ENCODE results near the gene NBEA. TPM values are rescaled to one million over a fixed set of nuclear protein-coding genes. Genes with fewer than 3 reads are reported as not detected.

Gene NBEA
- total RNA-seq, 1 experiment from 2014 or later: 1.6 TPM

DNA sequence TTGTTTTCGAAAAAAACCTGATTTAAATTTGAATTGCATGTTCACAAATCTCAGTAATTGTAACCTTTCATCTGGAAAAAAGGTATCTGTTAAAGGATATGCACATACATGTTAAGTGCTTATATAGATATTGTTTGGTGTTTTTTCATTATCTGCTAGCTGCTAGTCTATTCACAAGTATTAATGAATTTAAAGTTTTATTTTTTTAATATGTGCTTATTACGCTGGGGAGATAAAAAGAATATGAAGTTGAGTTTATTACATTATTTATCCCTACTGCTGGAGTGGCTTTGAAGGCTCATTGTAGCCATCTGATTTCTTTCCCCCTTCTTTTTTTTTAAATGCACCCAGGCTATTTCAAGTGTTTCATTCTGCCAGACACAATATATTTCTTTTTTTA is 538.3 kb downstream of the NBEA start:
- Histone ChIP-seq H3K4me3 (no peak overlapping the region), H3K27me3 (replicated peaks) (no peaks in the 10 kb centered on the region; the same call in 1 of the 2 replicates), H3K4me1 (replicated peaks) (no peaks in the 10 kb centered on the region), H3K9me3 (replicated peaks) (no peaks in the 10 kb centered on the region), H3K36me3 (0 out of 2 replicates have a peak, but pooled peaks cover 4% of the 10 kb centered on the region), H3K27ac (no peak overlapping the region)
- DNase-seq (ENCODE audit: low read depth in 1 of 2, low spot score in 2 of 2): no peak

DNA sequence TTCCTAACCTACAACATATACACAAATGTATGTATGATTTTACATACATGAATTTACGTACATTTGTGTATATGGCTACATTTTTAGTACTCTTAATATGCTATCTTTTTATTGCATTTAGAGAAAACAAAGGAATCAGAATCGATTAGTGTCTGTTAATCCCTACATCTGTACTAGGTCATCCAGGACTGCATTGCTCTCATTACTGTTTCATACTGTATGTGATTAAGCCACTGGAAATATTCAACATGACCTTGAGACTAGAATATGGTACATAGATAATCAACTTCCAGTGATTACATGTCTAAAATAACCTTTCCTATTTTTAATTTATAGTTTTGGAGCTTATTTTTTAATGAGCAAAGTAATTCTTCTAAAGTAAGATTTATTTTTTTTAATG is 539.7 kb downstream of the NBEA start:
- Histone ChIP-seq H3K36me3 (no peaks in the 10 kb centered on the region), H3K27ac (no peak overlapping the region), H3K4me1 (replicated peaks) (no peaks in the 10 kb centered on the region), H3K4me3 (no peak overlapping the region), H3K27me3 (replicated peaks) (no peaks in the 10 kb centered on the region; the same call in 1 of the 2 replicates), H3K9me3 (replicated peaks) (no peaks in the 10 kb centered on the region)
- DNase-seq (ENCODE audit: low read depth in 1 of 2, low spot score in 2 of 2): no peak

DNA sequence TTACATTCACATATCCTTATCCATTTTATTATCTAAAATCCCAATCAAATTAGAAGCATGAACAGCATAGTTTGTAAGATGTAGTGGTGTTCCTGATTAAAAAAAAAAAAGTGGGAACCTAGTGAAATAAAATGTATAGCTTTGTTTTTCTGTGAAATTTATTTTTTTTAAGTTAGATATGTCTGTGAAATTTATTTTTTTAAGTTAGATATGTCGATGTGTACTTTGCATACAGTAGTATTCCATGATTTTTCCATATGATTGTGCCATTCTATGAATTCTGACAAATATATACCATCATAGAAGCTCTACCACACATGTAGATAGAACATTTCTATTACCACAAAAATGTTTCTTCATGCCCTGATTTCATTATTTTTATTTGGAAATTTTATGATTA is 540.5 kb downstream of the NBEA start:
- Histone ChIP-seq H3K27me3 (replicated peaks) (no peaks in the 10 kb centered on the region; the same call in 1 of the 2 replicates), H3K9me3 (replicated peaks) (no peaks in the 10 kb centered on the region), H3K36me3 (no peaks in the 10 kb centered on the region), H3K27ac (no peak overlapping the region), H3K4me3 (no peak overlapping the region), H3K4me1 (replicated peaks) (no peaks in the 10 kb centered on the region)
- DNase-seq (ENCODE audit: low read depth in 1 of 2, low spot score in 2 of 2): no peak

DNA sequence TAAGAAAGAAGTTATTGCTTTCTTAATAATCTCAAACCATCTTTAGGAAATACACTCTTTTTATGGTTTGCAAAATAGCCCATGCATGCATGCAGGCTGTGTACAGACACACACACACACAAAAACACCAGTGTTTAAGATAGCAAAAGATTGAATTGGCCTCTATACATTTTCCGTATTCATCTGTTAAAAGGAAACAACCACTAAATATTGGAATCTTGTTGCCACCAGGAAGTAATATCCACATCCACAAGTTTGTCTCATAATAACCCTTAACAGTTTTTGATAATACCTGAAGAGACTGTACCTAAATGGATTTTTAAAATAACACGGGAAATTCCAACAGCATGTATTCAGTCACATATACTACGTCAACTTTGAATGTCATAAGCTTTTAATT is 541.7 kb downstream of the NBEA start:
- DNase-seq (ENCODE audit: low read depth in 1 of 2, low spot score in 2 of 2): no peak
- no peak overlapping the region for H3K4me3 ChIP-seq
- no peaks in the 10 kb centered on the region for H3K4me1 ChIP-seq (replicated peaks)
- H3K27ac ChIP-seq: no peak overlapping the region
- no peaks in the 10 kb centered on the region; the same call in 1 of the 2 replicates for H3K27me3 ChIP-seq (replicated peaks)
- no peaks in the 10 kb centered on the region for H3K36me3 ChIP-seq
- no peaks in the 10 kb centered on the region for H3K9me3 ChIP-seq (replicated peaks)

DNA sequence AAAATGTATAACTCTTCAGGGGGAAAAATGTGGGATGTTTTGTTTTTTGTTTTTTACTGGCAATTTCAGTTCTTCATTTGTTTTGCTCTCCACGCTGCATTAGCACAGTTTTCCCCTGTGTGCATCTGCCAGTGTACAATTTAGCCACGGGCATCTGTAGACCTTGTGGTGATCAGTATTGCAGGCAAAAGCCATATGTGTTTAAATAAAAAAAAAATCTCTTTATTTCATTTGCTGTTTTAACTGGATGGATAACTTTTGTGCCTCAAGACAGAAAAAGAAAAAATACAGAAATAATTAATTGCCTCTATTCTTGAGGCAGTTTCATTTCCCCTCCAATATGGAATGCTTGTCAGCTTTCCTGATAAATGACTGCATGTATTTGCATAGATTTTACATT is 542.3 kb downstream of the NBEA start:
- Histone ChIP-seq H3K9me3 (replicated peaks) (no peaks in the 10 kb centered on the region), H3K27me3 (replicated peaks) (no peaks in the 10 kb centered on the region; the same call in 1 of the 2 replicates), H3K4me3 (no peak overlapping the region), H3K27ac (no peak overlapping the region), H3K4me1 (replicated peaks) (no peaks in the 10 kb centered on the region), H3K36me3 (no peaks in the 10 kb centered on the region)
- DNase-seq (ENCODE audit: low read depth in 1 of 2, low spot score in 2 of 2): no peak

DNA sequence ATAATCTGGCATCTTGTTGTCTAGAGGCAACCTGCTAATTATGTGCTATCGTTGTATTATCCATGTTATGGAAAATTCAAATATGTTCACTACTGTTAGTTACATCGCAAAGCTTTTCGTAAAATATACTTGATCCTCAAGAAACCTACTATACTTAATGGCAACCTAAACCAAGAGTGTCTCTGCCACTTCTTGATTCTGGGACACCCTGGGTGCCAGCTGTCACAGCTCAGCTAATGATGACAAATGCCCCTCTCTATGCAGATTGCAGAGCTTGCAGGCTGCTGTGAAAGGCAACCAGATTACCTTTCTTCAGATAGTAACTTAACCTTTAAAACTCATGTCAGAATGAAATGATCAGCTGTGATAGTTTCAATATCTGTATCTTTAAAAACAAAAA is 543.4 kb downstream of the NBEA start:
- no peak for DNase-seq (ENCODE audit: low read depth in 1 of 2, low spot score in 2 of 2)
- H3K36me3 ChIP-seq: no peaks in the 10 kb centered on the region
- H3K4me3 ChIP-seq: no peak overlapping the region
- H3K9me3 ChIP-seq (replicated peaks): no peaks in the 10 kb centered on the region
- no peaks in the 10 kb centered on the region for H3K4me1 ChIP-seq (replicated peaks)
- H3K27ac ChIP-seq: no peak overlapping the region
- no peaks in the 10 kb centered on the region; the same call in 1 of the 2 replicates for H3K27me3 ChIP-seq (replicated peaks)

DNA sequence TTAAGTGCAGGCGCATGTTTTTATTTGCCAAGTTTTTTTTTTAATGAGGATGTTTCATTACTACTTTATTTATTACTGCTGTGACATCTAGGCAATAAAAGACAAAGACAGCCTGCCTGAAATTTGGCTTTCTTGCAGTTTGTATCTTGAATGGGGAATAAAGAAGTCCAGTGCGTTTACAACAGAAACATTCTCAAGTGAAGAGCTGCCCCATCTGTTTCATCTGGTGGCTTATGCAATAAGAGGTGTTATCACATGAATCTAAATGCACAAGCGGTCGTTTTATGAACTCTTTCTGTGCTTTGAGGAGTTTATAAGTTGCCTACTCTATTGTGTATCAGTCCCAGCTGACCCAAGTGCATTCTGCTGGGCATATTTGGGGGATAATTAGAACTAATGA is 547.0 kb downstream of the NBEA start:
- H3K9me3 ChIP-seq (replicated peaks): no peaks in the 10 kb centered on the region
- no peak overlapping the region for H3K27ac ChIP-seq
- H3K27me3 ChIP-seq (replicated peaks): no peaks in the 10 kb centered on the region; the same call in 1 of the 2 replicates
- H3K4me3 ChIP-seq: no peak overlapping the region
- no peaks in the 10 kb centered on the region for H3K4me1 ChIP-seq (replicated peaks)
- no peak for DNase-seq (ENCODE audit: low read depth in 1 of 2, low spot score in 2 of 2)
- H3K36me3 ChIP-seq: no peaks in the 10 kb centered on the region

DNA sequence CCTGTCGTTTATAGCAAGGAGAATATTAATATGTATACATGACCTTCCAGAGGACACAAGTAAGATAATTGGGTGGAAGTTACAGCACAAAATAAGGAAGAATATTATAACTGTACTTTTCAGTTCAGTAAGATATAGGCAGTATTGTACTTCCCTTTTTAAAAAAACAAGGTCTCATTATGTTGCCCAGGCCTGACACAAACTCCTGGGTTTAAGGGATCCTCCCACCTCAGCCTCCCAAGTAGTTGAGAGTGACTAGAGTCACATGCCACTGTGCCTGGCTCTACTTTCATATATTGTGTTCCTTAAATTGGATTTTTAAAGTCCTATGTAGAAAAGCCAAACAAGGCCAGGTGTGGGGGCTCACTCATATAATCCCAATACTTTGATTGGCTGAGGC is 553.9 kb downstream of the NBEA start:
- Histone ChIP-seq H3K36me3 (no peaks in the 10 kb centered on the region), H3K27me3 (replicated peaks) (no peaks in the 10 kb centered on the region), H3K27ac (no peak overlapping the region), H3K4me3 (no peak overlapping the region), H3K4me1 (replicated peaks) (no peaks in the 10 kb centered on the region), H3K9me3 (replicated peaks) (no peaks in the 10 kb centered on the region)
- no peak for DNase-seq (ENCODE audit: low read depth in 1 of 2, low spot score in 2 of 2)

DNA sequence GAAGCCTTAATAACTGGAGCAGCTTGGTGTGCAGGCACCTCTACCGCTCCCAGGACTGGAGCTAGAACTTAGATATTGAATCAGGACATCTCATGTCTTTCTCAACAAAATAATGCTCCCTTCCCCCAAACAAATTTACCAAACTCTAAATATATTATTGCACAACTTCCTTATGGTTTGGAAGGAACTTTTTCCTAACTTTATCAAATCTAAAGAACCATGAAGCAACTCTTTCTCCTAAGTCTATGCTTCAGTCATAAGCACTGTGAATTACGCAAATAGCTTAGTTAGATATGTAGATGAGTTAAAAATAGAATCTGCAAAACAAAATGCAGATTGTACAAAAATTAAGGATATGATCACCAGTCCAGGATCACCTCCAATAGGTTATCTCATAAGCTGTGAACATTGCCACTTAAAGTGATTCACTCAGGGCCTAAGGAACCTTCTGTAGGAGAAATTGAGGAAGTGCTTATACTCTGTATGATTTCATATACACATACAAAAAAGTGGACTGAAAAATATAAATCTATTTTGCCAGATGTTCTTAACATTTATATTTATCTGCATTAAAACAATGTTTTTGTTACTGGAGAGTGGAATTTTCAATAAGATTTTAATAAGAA is 554.8 kb downstream of the NBEA start:
- no peak for DNase-seq (ENCODE audit: low read depth in 1 of 2, low spot score in 2 of 2)
- no peak overlapping the region for H3K4me3 ChIP-seq
- no peaks in the 10 kb centered on the region for H3K9me3 ChIP-seq (replicated peaks)
- no peak overlapping the region for H3K27ac ChIP-seq
- no peaks in the 10 kb centered on the region for H3K36me3 ChIP-seq
- H3K27me3 ChIP-seq (replicated peaks): no peaks in the 10 kb centered on the region
- H3K4me1 ChIP-seq (replicated peaks): no peaks in the 10 kb centered on the region

DNA sequence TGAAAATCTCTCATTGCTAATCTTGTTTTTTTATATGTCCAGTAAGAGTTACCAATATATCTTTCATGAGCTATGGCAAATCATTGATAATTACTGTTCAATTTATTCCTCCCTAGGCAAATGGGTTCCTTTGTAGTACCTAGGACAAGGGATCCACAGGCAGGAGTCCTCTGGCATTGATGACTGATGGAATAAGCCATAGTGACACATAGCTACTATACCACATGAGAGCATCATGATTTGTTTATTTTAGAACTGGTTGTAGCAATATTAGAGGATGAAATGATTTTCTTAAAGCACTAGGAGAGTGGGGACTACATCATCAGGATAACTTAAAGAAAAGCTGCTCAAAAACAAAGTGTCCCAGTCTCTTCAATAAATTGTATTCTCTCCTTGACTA is 556.2 kb downstream of the NBEA start:
- Histone ChIP-seq H3K4me3 (no peak overlapping the region), H3K27me3 (replicated peaks) (no peaks in the 10 kb centered on the region)
- DNase-seq (ENCODE audit: low read depth in 1 of 2, low spot score in 2 of 2): no peak

DNA sequence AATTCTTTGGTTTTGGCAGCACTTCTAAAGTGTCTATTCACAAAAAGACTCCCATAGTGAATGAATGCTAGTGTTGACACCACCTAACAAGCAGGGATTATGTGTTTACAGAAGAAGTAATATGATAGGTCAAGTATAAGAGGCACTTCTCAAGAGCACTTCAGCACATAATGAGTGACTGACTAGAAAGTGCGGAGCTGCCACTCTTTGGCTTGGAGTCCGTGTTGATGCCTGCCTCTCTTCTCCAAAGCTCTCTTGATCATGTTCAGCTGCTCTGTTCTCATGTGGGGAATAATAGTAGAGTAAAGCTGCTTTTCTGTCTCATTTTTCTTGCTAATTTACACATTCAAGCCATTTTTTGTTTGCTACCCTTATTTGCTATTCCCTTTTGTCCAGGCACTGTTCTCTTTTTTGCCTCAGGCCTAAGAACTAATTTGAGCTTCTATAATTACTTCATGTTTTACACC is 557.2 kb downstream of the NBEA start:
- Histone ChIP-seq H3K36me3 (no peaks in the 10 kb centered on the region), H3K4me3 (no peak overlapping the region), H3K27ac (no peak overlapping the region), H3K27me3 (replicated peaks) (no peaks in the 10 kb centered on the region), H3K9me3 (replicated peaks) (no peaks in the 10 kb centered on the region), H3K4me1 (replicated peaks) (no peaks in the 10 kb centered on the region)
- DNase-seq (ENCODE audit: low read depth in 1 of 2, low spot score in 2 of 2): no peak

More for the DNA sequence above, 556.2 kb downstream of the NBEA start:
- Histone ChIP-seq H3K27ac (no peak overlapping the region), H3K4me1 (replicated peaks) (no peaks in the 10 kb centered on the region), H3K9me3 (replicated peaks) (no peaks in the 10 kb centered on the region), H3K36me3 (no peaks in the 10 kb centered on the region)

DNA sequence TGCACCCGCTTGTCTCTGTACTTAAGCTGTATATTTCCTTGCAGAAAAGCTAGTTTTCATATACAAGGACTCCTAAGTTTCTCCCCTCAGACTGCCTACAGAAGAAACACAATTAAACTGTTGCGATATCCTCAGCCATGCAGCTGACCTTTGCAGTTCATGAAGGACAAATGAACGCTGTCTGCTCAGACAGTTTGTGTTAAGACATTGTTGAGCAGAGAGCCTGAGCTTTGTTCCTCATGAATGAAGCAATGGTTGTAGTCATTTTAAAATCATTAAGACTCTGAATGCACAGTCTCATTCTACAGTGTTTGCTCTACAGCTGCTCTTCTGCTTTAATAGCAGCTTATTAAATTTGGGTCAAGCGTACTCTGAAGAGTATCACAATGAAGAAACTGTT is 557.6 kb downstream of the NBEA start:
- no peaks in the 10 kb centered on the region for H3K9me3 ChIP-seq (replicated peaks)
- no peaks in the 10 kb centered on the region for H3K27me3 ChIP-seq (replicated peaks)
- H3K4me1 ChIP-seq (replicated peaks): no peaks in the 10 kb centered on the region
- H3K27ac ChIP-seq: no peak overlapping the region
- DNase-seq (ENCODE audit: low read depth in 1 of 2, low spot score in 2 of 2): no peak
- no peaks in the 10 kb centered on the region for H3K36me3 ChIP-seq
- H3K4me3 ChIP-seq: no peak overlapping the region

DNA sequence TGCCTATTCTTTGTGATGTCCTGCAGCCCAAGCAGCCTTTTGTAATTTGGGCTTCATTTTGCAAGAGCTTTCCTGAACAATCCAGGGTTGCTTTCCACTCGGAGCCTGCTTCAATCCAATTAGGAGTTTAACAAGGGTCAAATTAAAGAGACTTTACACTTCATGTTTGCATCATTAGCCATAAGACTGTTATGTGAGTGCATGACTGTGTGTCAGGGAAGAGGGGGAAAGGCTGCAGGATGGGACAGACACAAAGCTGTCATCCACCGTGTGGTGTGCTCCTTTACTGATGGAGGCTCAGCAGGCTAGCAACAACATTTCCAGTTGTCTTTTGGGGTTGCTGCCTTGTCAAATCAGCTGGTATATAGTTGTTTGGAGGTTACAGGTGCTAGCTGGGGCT is 558.1 kb downstream of the NBEA start:
- no peaks in the 10 kb centered on the region for H3K9me3 ChIP-seq (replicated peaks)
- H3K36me3 ChIP-seq: no peaks in the 10 kb centered on the region
- no peak for DNase-seq (ENCODE audit: low read depth in 1 of 2, low spot score in 2 of 2)
- H3K4me1 ChIP-seq (replicated peaks): no peaks in the 10 kb centered on the region
- H3K27me3 ChIP-seq (replicated peaks): no peaks in the 10 kb centered on the region
- H3K27ac ChIP-seq: no peak overlapping the region
- no peak overlapping the region for H3K4me3 ChIP-seq

DNA sequence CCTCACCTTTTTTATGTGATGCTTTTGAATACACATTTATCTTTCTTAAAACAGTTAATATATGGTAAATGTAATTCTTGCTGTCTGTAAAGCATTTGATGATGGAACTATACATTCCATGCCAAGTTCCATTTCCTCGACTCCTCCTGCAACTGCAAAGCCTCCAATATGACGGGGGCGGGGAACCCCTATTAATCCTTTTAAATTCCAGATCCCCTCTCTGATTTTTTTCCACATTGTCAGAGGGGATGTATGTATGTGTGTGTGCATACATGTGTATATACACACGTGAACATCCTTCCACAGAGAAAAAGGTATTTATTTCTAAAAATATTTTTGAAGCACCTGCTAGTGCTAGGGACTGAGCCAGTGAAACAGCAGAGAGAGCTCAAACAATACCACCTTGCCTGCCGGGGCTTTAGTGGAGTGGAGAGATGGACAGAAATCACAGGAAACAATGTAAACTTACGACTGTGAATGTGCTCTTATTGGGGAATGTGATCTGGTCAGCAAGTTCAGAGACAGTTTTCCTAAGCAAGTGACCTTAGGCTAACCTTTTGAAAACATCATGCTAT is 559.7 kb downstream of the NBEA start:
- Histone ChIP-seq H3K36me3 (no peaks in the 10 kb centered on the region), H3K27me3 (replicated peaks) (no peaks in the 10 kb centered on the region), H3K9me3 (replicated peaks) (no peaks in the 10 kb centered on the region), H3K4me3 (no peak overlapping the region), H3K27ac (no peak overlapping the region), H3K4me1 (replicated peaks) (no peaks in the 10 kb centered on the region)
- no peak for DNase-seq (ENCODE audit: low read depth in 1 of 2, low spot score in 2 of 2)

DNA sequence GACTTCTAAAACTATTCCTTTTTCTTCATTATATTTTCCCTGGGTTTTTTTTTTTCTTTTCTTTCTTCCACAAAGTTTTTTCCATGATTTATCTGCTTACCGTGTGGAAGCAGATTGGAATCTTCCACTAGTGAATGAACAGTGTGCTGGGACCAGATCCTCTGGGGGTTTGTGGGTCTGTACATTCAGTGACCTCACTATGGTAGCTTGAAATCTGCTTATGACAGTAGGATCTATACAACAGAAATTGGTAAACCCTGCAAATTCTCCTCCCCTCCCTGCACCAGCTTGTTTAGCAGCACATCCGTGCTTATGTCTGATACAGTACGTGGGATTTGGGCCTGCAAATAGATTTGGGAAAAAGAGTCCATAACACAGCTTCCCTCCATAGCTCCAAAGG is 560.4 kb downstream of the NBEA start:
- no peaks in the 10 kb centered on the region for H3K27me3 ChIP-seq (replicated peaks)
- no peaks in the 10 kb centered on the region for H3K4me1 ChIP-seq (replicated peaks)
- no peak for DNase-seq (ENCODE audit: low read depth in 1 of 2, low spot score in 2 of 2)
- H3K36me3 ChIP-seq: no peaks in the 10 kb centered on the region
- no peaks in the 10 kb centered on the region for H3K9me3 ChIP-seq (replicated peaks)
- no peak overlapping the region for H3K4me3 ChIP-seq
- H3K27ac ChIP-seq: no peak overlapping the region

Measured in SJSA1 (cell line).